A549 (cell line): Measurements from ENCODE around the gene ACIN1.
A peak's percentile ranks its signal among the peaks of the same experiment; 100 is the strongest.

Source experiments
- BCL3 ChIP-seq: fragments of >200 bp; sonication (Bioruptor Twin); formaldehyde crosslinking; IDR thresholded peaks from 3 replicates; pipeline ENCODE4 v1.6.1; 2016
- CTCF ChIP-seq: fragments of >200 bp; sonication (Bioruptor Twin); formaldehyde crosslinking; IDR thresholded peaks from 3 replicates; pipeline ENCODE4 v1.5.1; 2016
- EP300 ChIP-seq, 2 experiments: fragments of >200 bp; sonication (Bioruptor Twin); formaldehyde crosslinking; IDR thresholded peaks; 2 replicates in 1 of 2; 3 replicates in 1 of 2; pipeline ENCODE4 v1.6.1; 2016 to 2017
- HDAC2 ChIP-seq: fragments of 200-600 bp; sonication (generic); IDR thresholded peaks from 2 replicates; pipeline ENCODE4 v1.6.1; 2016
- MAX ChIP-seq: IDR thresholded peaks from 2 replicates; pipeline ENCODE4 v1.6.1; 2012
- POLR2A ChIP-seq: IDR thresholded peaks from 2 replicates; pipeline ENCODE4 v1.6.1; 2012; ENCODE audit warnings: mild to moderate bottlenecking, low read length
- RAD21 ChIP-seq, 2 experiments: fragments of >200 bp in 1 of 2; sonication (Bioruptor Twin) in 1 of 2; formaldehyde crosslinking in 1 of 2; IDR thresholded peaks in 1 of 2; conservative IDR thresholded peaks in 1 of 2; 2 replicates in 1 of 2; 3 replicates in 1 of 2; pipeline ENCODE4 v1.6.1; 2012 to 2018; ENCODE audit warnings: inconsistent platforms in 1 of 2
- RARB ChIP-seq: fragments of 250-450 bp; sonication (Bioruptor Pico); IDR thresholded peaks from 2 replicates; pipeline ENCODE4 v1.8.0; 2021; ENCODE audit warnings: mild to moderate bottlenecking, moderate library complexity
- SREBF2 ChIP-seq: fragments of 450-650 bp; IDR thresholded peaks from 2 replicates; pipeline ENCODE4 v1.6.1; 2014; ENCODE audit warnings: mild to moderate bottlenecking, moderate library complexity

- TF ChIP-seq SREBF2: no peak
- peak; percentile 79; the same call in 2 of the 3 replicates for TF ChIP-seq BCL3
- no peak for TF ChIP-seq CTCF
- no peak for TF ChIP-seq RAD21 (conservative IDR thresholded peaks at IDR 0.05 in 1 of 2, IDR thresholded peaks at IDR 0.05 in 1 of 2)
- peak; percentile 61 for TF ChIP-seq MAX
- TF ChIP-seq RARB (CRISPR knock-in tag): no peak
- TF ChIP-seq POLR2A: peak; percentile 81
- no peak for TF ChIP-seq EP300 (IDR thresholded peaks at IDR 0.05)
- no peak for TF ChIP-seq HDAC2
Observed at GRCh38 chr14:23095196-23096108, 516 bp upstream of the ACIN1 start, which contains the start of gene C14orf119.
